NCI-H2171 (cell line): ENCODE results near the gene FCER2.
A peak's percentile ranks its signal among the peaks of the same experiment; 100 is the strongest.

Source experiments
- DNase-seq: peaks from one replicate; lab custom pipeline; 2025; lab: John Stamatoyannopoulos, UW

The FCER2 gene

GRCh38 chr19:7677669-7678311 lies 24.1 kb downstream of the FCER2 start:
- no peak for DNase-seq

GRCh38 chr19:7676854-7677253 lies 25.1 kb downstream of the FCER2 start, which contains the start of gene MCEMP1:
Gene MCEMP1 (plus strand): TSS chr19:7677090. CDS start chr19:7677121, 31 bp downstream.
- no peak for DNase-seq

- DNase-seq = no peak
These were observed 25.6 kb downstream of the FCER2 start for GRCh38 chr19:7676376-7676775.

- DNase-seq = peak; percentile 76
These were observed 27.6 kb downstream of the FCER2 start for GRCh38 chr19:7674010-7675005.

GRCh38 chr19:7672522-7672921 lies 29.4 kb downstream of the FCER2 start:
- DNase-seq = no peak

- no peak for DNase-seq
These were observed 31.1 kb downstream of the FCER2 start for GRCh38 chr19:7670790-7671189.

- DNase-seq = no peak
These were observed 31.7 kb downstream of the FCER2 start for GRCh38 chr19:7670150-7670783.

- no peak for DNase-seq
These were observed 32.3 kb downstream of the FCER2 start for GRCh38 chr19:7669641-7670040.

- no peak for DNase-seq
These were observed 33.1 kb downstream of the FCER2 start, which contains the start of gene RETN for GRCh38 chr19:7668842-7669241. Gene RETN (plus strand): TSS chr19:7669049. CDS start chr19:7669327, 278 bp downstream.

GRCh38 chr19:7665076-7665475 lies 36.9 kb downstream of the FCER2 start:
- no peak for DNase-seq

GRCh38 chr19:7663706-7664105 lies 38.2 kb downstream of the FCER2 start:
- DNase-seq = no peak

- no peak for DNase-seq
These were observed 39.3 kb downstream of the FCER2 start for GRCh38 chr19:7662657-7663056.

GRCh38 chr19:7661744-7662538 lies 40.0 kb downstream of the FCER2 start:
- no peak for DNase-seq

- DNase-seq = no peak
These were observed 43.7 kb downstream of the FCER2 start for GRCh38 chr19:7658219-7658686.

GRCh38 chr19:7657131-7657751 lies 44.7 kb downstream of the FCER2 start:
- no peak for DNase-seq

- no peak for DNase-seq
These were observed 46.4 kb downstream of the FCER2 start for GRCh38 chr19:7655581-7655980.

- DNase-seq = no peak
These were observed 47.5 kb downstream of the FCER2 start for GRCh38 chr19:7654401-7654800.

GRCh38 chr19:7652061-7652641 lies 49.8 kb downstream of the FCER2 start:
- DNase-seq = peak; percentile 51

- no peak for DNase-seq
These were observed 51.8 kb downstream of the FCER2 start for GRCh38 chr19:7650148-7650547.

- DNase-seq = no peak
These were observed 53.5 kb downstream of the FCER2 start for GRCh38 chr19:7648265-7649014.
